Measurements from ENCODE around the gene SNAP47. TPM values are rescaled to one million over a fixed set of nuclear protein-coding genes. Genes with fewer than 3 reads are reported as not detected.
A peak's percentile ranks its signal among the peaks of the same experiment; 100 is the strongest.
"Not testable (repeated sequence)": the region's sequence is repeated elsewhere in the genome, so short reads cannot be mapped to it uniquely, and the experiment has no call there.

SNAP47 gene, protein sequence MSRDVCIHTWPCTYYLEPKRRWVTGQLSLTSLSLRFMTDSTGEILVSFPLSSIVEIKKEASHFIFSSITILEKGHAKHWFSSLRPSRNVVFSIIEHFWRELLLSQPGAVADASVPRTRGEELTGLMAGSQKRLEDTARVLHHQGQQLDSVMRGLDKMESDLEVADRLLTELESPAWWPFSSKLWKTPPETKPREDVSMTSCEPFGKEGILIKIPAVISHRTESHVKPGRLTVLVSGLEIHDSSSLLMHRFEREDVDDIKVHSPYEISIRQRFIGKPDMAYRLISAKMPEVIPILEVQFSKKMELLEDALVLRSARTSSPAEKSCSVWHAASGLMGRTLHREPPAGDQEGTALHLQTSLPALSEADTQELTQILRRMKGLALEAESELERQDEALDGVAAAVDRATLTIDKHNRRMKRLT
- polyA plus RNA-seq (2011; rRNA removed) (24.7 and 32.8 TPM in 2 replicates), polyA minus RNA-seq (2011; rRNA and poly(A)+ RNA removed) (19.3 and 20.0 TPM in 2 replicates)

DNA sequence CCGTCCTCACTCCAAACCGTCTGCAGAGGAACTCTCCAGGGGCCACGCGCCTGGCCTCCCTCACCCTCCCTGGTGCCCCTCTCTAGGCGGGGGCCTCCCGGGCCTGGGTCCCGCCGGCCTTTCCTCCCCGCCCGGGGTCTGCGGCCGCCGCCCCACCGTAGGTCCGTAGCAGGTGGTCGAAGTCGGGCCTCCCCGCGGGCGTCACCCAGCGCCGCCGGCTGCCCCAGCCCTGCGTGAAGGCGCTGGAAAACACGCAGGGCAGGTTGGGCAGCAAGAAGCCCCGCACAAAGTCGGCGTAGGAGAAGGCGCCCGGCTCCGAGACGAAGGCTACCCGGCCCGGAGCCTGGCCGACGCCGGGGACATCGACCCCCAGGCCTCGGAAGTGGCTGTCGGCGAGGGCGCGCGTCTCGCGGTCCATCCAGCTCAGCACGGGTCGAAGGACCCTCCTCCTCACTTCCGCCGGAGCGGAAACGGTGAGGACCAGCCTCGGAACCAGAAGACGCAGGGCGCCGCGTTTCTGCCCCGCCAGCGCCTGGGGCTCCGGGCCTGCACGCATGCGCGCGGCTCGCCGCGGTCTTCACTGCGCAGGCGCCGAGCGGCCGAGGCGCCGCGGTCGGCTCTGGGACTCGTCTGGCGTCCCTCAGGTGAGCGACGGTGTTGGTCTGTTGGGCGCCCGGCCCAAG, at the start of gene SNAP47, which contains the start of gene JMJD4:
Gene SNAP47 (plus strand): TSS at position 580 of the 683 bp plus-strand sequence. CDS start 12,302 bp downstream, outside the sequence.
Gene JMJD4 (minus strand): TSS at position 447 of the 683 bp plus-strand sequence. CDS start 29 bp downstream, at position 418.
- peaks cover 18% of the 10 kb centered on the region for H3K36me3 ChIP-seq (ENCODE audit: control insufficient read depth, insufficient read depth, low read length)
- ChIA-PET POLR2A (no interaction called here), CTCF (interaction anchor here (0.8 to 1.3 kb wide), 3 partner anchors 24 to 211 kb away, joined by 3 to 5 read pairs (median 3); no protein-coding TSS in a partner anchor)
- peak; percentile 23 for DNase-seq (ENCODE audit: low read depth)
- H3K4me3 ChIP-seq (ENCODE audit: low read depth, low read length): peak within 1 kb of the TSS; percentile 96
- no peaks in the 10 kb centered on the region for H3K27me3 ChIP-seq (ENCODE audit: control insufficient read depth, insufficient read depth, low read length)
- TF ChIP-seq, protein P1, sequence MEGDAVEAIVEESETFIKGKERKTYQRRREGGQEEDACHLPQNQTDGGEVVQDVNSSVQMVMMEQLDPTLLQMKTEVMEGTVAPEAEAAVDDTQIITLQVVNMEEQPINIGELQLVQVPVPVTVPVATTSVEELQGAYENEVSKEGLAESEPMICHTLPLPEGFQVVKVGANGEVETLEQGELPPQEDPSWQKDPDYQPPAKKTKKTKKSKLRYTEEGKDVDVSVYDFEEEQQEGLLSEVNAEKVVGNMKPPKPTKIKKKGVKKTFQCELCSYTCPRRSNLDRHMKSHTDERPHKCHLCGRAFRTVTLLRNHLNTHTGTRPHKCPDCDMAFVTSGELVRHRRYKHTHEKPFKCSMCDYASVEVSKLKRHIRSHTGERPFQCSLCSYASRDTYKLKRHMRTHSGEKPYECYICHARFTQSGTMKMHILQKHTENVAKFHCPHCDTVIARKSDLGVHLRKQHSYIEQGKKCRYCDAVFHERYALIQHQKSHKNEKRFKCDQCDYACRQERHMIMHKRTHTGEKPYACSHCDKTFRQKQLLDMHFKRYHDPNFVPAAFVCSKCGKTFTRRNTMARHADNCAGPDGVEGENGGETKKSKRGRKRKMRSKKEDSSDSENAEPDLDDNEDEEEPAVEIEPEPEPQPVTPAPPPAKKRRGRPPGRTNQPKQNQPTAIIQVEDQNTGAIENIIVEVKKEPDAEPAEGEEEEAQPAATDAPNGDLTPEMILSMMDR (IDR thresholded peaks at IDR 0.05; ENCODE audit: insufficient read depth, low read depth, low read length): no peak

DNA sequence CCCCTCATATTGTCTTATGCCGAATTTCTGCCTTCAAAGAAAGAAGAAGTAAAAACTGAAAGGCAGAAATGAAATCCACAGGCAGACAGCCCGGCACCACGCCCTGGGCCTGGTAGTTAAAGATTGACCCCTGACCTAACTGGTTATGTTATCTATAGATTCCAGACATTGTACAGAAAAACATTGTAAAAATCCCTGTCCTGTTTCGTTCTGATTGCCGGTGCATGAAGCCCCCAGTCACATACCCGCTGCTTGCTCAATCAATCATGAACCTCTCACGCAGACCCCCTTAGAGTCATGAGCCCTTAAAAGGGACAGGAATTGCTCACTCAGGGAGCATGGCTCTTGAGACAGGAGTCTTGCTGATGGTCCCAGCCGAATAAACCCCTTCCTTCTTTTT, 49.4 kb upstream of the SNAP47 start:
- Histone ChIP-seq H3K36me3 (ENCODE audit: control insufficient read depth, insufficient read depth, low read length) (no peaks in the 10 kb centered on the region), H3K27me3 (ENCODE audit: control insufficient read depth, insufficient read depth, low read length) (no peaks in the 10 kb centered on the region), H3K4me3 (ENCODE audit: low read depth, low read length) (no peak overlapping the region)
- TF ChIP-seq, protein P1 (IDR thresholded peaks at IDR 0.05; ENCODE audit: insufficient read depth, low read depth, low read length): no peak
- no peak for DNase-seq (ENCODE audit: low read depth)
- ChIA-PET CTCF (no interaction called here), POLR2A (no interaction called here)

DNA sequence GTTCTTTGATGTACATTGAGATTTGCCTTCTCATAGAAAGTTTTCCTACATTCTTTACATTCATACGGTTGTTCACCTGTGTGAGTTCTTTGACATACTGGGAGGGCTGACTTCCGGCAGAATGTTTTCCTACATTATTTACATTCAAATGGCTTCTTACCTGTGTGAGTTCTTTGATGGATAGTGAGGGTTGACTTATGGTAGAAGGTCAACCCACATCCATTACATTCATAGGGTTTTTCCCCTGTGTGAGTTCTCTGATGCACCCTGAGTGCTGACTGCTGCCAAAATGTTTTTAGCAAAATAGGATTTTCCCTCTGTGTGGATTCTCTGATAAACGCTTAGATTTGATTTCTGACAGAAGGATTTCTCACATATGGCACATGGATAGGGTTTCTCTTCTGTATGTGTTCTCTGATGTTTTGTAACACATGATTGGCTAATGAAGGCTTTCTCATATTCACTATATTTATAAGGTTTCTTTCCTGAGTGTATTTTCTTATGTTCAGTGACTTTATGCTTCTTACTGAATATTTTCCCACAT, 37.8 kb upstream of the SNAP47 start:
- ChIA-PET CTCF (no interaction called here), POLR2A (no interaction called here)
- no peak overlapping the region for H3K4me3 ChIP-seq (ENCODE audit: low read depth, low read length)
- DNase-seq (ENCODE audit: low read depth): no peak
- no peaks in the 10 kb centered on the region for H3K27me3 ChIP-seq (ENCODE audit: control insufficient read depth, insufficient read depth, low read length)
- TF ChIP-seq, protein P1 (IDR thresholded peaks at IDR 0.05; ENCODE audit: insufficient read depth, low read depth, low read length): no peak
- H3K36me3 ChIP-seq (ENCODE audit: control insufficient read depth, insufficient read depth, low read length): no peaks in the 10 kb centered on the region

DNA sequence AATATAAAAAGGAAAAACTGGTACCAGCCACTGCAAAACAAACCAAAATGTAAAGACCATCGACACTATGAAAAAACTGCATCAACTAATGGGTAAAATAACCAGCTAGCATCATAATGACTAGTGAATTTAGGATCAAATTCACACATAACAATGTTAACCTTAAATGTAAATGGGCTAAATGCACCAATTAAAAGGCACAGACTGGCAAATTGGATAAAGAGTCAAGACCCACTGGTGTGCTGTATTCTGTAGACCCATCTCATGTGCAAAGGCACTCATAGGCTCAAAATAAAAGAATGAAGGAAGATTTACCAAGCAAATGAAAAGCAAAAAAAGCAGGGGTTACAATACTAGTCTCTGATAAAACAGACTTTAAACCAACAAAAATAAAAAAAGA, 33.6 kb upstream of the SNAP47 start:
- H3K36me3 ChIP-seq (ENCODE audit: control insufficient read depth, insufficient read depth, low read length); H3K4me3 ChIP-seq (ENCODE audit: low read depth, low read length); H3K27me3 ChIP-seq (ENCODE audit: control insufficient read depth, insufficient read depth, low read length); CTCF ChIA-PET; POLR2A ChIA-PET; DNase-seq (ENCODE audit: low read depth): not testable (repeated sequence)

DNA sequence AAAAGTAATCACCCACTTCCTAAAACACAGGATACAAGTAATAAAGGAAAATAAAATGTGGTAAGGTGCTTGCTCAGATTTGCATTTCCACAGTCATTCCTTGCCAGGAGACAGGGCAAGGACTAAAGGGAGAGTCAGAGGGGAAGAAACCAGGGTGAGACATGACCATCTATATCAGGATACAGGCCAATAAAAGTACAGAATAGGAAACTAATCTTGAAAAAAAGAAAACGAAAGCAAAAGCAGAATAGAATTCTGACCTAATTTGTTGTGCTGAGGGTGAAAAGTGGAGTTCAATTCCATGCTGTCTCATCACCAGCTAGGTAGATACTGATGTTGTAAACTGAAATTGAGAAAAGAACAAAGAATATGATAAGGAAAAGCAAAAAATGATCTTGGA, 27.4 kb upstream of the SNAP47 start:
- POLR2A ChIA-PET: no interaction called here
- Histone ChIP-seq H3K27me3 (ENCODE audit: control insufficient read depth, insufficient read depth, low read length) (no peaks in the 10 kb centered on the region), H3K36me3 (ENCODE audit: control insufficient read depth, insufficient read depth, low read length) (no peaks in the 10 kb centered on the region), H3K4me3 (ENCODE audit: low read depth, low read length) (no peak overlapping the region)
- no peak for DNase-seq (ENCODE audit: low read depth)
- CTCF ChIA-PET: interaction anchor here (0.6 kb wide), 1 partner anchor 291 kb away, joined by 5 read pairs; no protein-coding TSS in a partner anchor
- TF ChIP-seq, protein P1 (IDR thresholded peaks at IDR 0.05; ENCODE audit: insufficient read depth, low read depth, low read length): no peak

All from BJ (cell line).